ENCODE results near the gene CD69. TPM values are rescaled to one million over a fixed set of nuclear protein-coding genes. Genes with fewer than 3 reads are reported as not detected.
A peak's percentile ranks its signal among the peaks of the same experiment; 100 is the strongest.
"Not testable (repeated sequence)": the region's sequence is repeated elsewhere in the genome, so short reads cannot be mapped to it uniquely, and the experiment has no call there.

CD69 gene
- total RNA-seq, 1 donor from 2014 or later = 0.78 TPM

DNA sequence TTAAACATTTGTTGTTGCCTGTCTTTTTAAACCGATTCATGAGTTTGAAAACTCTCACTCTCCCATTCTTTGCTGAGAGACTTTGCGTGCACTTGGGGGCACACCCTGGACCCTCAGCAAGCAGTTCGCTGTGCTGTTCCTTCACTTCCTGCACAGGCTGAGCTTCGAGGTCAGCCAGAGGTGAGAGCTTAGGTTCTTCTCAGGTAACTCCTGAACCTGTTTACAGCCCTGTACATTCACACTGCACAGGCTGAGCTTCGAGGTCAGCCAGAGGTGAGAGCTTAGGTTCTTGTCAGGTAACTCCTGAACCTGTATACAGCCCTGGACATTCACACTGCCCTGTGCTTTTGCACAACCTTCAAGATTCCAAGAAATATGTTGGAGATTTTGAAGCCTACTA is 18.0 kb downstream of the CD69 start:
- Mint-ChIP-seq H3K27ac (peak overlapping the region; percentile 69), H3K4me1 (peaks cover 17% of the 10 kb centered on the region), H3K9me3 (no peaks in the 10 kb centered on the region), H3K36me3 (no peaks in the 10 kb centered on the region), H3K4me3 (no peak overlapping the region), H3K27me3 (ENCODE audit: low read depth) (no peaks in the 10 kb centered on the region)
- TF ChIP-seq, protein P1, sequence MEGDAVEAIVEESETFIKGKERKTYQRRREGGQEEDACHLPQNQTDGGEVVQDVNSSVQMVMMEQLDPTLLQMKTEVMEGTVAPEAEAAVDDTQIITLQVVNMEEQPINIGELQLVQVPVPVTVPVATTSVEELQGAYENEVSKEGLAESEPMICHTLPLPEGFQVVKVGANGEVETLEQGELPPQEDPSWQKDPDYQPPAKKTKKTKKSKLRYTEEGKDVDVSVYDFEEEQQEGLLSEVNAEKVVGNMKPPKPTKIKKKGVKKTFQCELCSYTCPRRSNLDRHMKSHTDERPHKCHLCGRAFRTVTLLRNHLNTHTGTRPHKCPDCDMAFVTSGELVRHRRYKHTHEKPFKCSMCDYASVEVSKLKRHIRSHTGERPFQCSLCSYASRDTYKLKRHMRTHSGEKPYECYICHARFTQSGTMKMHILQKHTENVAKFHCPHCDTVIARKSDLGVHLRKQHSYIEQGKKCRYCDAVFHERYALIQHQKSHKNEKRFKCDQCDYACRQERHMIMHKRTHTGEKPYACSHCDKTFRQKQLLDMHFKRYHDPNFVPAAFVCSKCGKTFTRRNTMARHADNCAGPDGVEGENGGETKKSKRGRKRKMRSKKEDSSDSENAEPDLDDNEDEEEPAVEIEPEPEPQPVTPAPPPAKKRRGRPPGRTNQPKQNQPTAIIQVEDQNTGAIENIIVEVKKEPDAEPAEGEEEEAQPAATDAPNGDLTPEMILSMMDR (IDR thresholded peaks at IDR 0.05; ENCODE audit: unreplicated experiment) = no peak
- DNase-seq (ENCODE audit: low spot score in 2 of 2, unreplicated experiment in 2 of 2) = no peak

DNA sequence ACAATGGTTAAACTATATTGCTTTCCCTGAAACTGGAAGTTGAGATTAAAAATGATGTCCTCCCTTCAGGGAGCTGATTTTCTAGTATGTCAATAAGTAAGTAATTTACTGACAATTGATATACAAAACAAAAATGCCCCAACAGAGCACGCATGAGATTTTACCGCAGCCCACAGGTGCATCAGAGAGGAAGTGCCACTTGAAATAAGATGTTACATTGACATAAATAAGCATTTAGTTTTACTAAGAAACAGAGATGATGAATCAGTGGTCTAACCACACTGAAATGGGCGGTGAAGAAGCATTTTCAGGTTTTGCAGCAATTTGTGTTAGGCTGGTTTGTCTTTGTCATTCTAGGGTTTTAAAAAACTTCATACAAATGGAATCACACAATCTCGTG is 19.0 kb downstream of the CD69 start:
- H3K36me3 Mint-ChIP-seq = no peaks in the 10 kb centered on the region
- H3K27ac Mint-ChIP-seq = no peak overlapping the region
- no peak for DNase-seq (ENCODE audit: low spot score in 2 of 2, unreplicated experiment in 2 of 2)
- no peaks in the 10 kb centered on the region for H3K27me3 Mint-ChIP-seq (ENCODE audit: low read depth)
- TF ChIP-seq, protein P1 (IDR thresholded peaks at IDR 0.05; ENCODE audit: unreplicated experiment) = no peak
- peaks cover 26% of the 10 kb centered on the region for H3K4me1 Mint-ChIP-seq
- H3K4me3 Mint-ChIP-seq = no peak overlapping the region
- no peaks in the 10 kb centered on the region for H3K9me3 Mint-ChIP-seq

GRCh38 chr12:9740106-9740750 is 20.5 kb downstream of the CD69 start:
- no peaks in the 10 kb centered on the region for H3K9me3 Mint-ChIP-seq
- no peaks in the 10 kb centered on the region for H3K36me3 Mint-ChIP-seq
- no peaks in the 10 kb centered on the region for H3K27me3 Mint-ChIP-seq (ENCODE audit: low read depth)
- DNase-seq (ENCODE audit: low spot score in 2 of 2, unreplicated experiment in 2 of 2) = no peak
- peaks cover 29% of the 10 kb centered on the region for H3K4me1 Mint-ChIP-seq
- TF ChIP-seq, protein P1 (IDR thresholded peaks at IDR 0.05; ENCODE audit: unreplicated experiment) = no peak
- no peak overlapping the region for H3K4me3 Mint-ChIP-seq
- H3K27ac Mint-ChIP-seq = no peak overlapping the region

DNA sequence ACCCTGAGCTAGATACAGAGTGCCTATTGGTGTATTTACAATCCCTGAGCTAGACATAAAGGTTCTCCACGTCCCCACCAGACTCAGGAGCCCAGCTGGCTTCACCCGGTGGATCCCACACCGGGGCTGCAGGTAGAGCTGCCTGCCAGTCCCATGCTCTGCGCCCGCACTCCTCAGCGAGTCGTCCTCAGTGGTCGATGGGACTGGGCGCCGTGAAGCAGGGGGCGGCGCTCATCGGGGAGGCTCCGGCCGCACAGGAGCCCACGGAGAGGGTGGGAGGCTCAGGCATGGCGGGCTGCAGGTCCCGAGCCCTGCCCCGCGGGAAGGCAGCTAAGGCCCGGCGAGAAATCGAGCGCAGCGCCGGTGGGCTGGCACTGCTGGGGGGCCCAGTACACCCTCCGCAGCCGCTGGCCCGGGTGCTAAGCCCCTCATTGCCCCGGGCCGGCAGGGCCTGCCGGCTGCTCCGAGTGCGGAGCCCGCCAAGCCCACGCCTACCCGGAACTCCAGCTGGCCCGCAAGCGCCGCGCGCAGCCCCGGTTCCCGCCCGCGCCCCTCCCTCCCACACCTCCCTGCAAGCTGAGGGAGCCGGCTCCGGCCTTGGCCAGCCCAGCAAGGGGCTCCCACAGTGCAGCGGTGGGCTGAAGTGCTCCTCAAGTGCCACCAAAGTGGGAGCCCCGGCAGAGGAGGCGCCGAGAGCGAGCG is 21.1 kb downstream of the CD69 start:
- not testable (repeated sequence) for H3K27ac Mint-ChIP-seq; H3K27me3 Mint-ChIP-seq (ENCODE audit: low read depth); H3K9me3 Mint-ChIP-seq; H3K36me3 Mint-ChIP-seq; DNase-seq (ENCODE audit: low spot score in 2 of 2, unreplicated experiment in 2 of 2); H3K4me3 Mint-ChIP-seq
- peaks cover 23% of the 10 kb centered on the region for H3K4me1 Mint-ChIP-seq

GRCh38 chr12:9738905-9739304 is 21.8 kb downstream of the CD69 start:
- H3K4me3 Mint-ChIP-seq; H3K9me3 Mint-ChIP-seq; H3K27ac Mint-ChIP-seq; DNase-seq (ENCODE audit: low spot score in 2 of 2, unreplicated experiment in 2 of 2); H3K36me3 Mint-ChIP-seq; H3K27me3 Mint-ChIP-seq (ENCODE audit: low read depth): not testable (repeated sequence)
- peaks cover 23% of the 10 kb centered on the region for H3K4me1 Mint-ChIP-seq

GRCh38 chr12:9736936-9737705 is 23.6 kb downstream of the CD69 start:
- Mint-ChIP-seq H3K27me3 (ENCODE audit: low read depth) (no peaks in the 10 kb centered on the region), H3K4me3 (no peak overlapping the region), H3K9me3 (no peaks in the 10 kb centered on the region), H3K36me3 (no peaks in the 10 kb centered on the region), H3K27ac (peak overlapping the region; percentile 55), H3K4me1 (peaks cover 15% of the 10 kb centered on the region)
- TF ChIP-seq, protein P1 (IDR thresholded peaks at IDR 0.05; ENCODE audit: unreplicated experiment) = no peak
- DNase-seq (ENCODE audit: low spot score in 2 of 2, unreplicated experiment in 2 of 2) = no peak
